UCSD-AML1 (cell line): ENCODE results near the gene KIF5C.

Source experiments
- DNase-seq: peaks from one replicate; lab custom pipeline; 2025; ENCODE audit not compliant: unreplicated experiment; lab: John Stamatoyannopoulos, UW

Gene KIF5C

DNA sequence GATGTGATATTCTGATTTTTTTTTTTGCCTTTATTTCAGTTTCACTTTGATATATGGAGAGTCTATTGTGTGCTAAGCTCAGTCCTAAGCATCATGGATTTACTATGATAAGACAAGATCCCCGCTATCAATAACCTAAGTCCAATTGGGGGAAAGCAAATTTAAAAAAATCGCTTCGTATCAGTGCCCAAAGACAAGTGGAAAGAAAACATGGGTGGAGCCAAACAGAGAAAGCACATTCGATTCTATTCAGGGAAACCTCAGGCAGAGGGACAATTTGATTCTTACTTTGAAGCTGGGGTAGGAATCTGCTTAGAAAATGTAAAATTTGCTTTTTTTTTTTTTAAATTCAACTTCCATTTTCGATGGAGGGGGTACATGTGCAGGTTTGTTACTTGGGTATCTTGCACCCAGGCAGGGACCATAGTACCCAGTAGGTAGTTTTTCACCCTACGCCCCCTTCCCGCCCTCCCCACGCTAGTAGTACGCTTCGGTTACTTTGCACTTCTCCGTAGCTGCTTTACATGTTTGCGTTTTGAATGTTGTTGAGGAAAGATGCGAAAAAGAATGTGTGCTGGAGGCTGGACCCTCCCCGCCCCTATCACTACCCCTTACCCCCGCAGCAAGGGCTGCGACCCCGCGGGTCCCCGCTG is 12.4 kb downstream of the KIF5C start:
- no peak for DNase-seq

- DNase-seq: no peak
These were observed 13.0 kb downstream of the KIF5C start for GRCh38 chr2:148888003-148888501.

DNA sequence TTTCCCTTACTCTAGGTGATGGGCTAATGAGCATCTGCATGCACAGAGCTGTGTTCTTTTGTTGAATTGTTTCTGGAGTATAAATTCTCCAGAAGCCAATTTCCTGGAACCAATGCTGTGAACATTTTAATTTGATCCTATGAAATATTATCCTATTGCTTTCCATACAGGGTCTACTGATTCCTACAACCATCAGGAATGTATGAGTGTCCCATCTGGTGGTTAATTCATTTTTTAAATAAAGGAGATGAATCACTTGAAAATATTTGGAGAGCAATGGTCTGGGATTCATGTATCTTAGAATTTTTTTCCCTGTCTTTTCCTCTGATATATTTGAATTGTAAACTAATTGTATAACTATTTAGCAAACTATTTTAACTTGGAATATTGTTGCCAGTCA is 14.0 kb downstream of the KIF5C start:
- no peak for DNase-seq

GRCh38 chr2:148893906-148894305 is 18.9 kb downstream of the KIF5C start:
- no peak for DNase-seq

GRCh38 chr2:148896136-148896535 is 21.1 kb downstream of the KIF5C start:
- DNase-seq: no peak

GRCh38 chr2:148899638-148900318 is 24.8 kb downstream of the KIF5C start:
- DNase-seq: no peak

DNA sequence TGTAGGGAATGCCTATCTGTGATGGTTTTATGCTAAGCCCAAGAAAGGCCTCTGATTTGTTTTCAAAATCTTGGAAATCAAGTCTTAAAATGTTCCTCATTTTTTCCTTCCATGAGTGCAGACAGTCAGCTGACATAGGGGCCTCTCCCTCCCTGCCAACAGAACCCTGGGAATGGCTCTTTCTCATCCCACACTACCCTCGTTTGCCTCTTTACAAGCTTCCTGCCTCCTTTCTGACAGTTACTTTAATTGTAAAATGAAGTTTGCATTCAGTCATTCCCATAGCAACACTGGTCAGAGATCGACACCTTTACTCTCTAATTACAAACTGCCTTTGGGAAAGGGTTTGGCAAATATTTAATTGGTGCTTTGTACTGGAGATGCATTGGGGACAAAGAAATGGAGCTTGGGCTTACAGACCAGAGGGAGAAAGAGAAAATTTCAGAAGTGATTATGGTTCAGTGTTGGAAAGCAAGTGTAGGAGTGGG is 25.4 kb downstream of the KIF5C start:
- no peak for DNase-seq

- DNase-seq: no peak
These were observed 26.1 kb downstream of the KIF5C start for GRCh38 chr2:148901142-148901541.

- DNase-seq: no peak
These were observed 27.8 kb downstream of the KIF5C start for GRCh38 chr2:148902798-148903197.

DNA sequence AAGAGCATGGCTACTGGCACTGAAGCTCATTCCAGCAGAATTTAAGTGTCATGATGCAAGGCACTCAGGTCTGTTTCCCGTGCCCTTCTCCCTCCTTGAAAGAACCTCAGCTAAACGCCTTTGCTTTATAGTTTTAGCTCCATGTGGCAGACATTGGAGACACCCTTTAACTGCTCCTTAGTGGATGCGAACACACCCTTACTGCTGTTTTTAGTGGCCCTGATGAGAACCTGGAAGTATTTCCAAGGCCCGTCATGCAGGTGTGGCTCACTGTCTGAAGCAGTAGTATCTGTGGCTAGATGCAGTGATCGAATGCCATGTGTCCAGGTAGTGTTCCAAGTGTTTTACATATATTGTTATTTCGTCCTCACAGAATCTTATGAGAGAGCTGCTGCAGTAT is 28.3 kb downstream of the KIF5C start:
- DNase-seq: no peak

- no peak for DNase-seq
These were observed 29.0 kb downstream of the KIF5C start for GRCh38 chr2:148903979-148904378.

DNA sequence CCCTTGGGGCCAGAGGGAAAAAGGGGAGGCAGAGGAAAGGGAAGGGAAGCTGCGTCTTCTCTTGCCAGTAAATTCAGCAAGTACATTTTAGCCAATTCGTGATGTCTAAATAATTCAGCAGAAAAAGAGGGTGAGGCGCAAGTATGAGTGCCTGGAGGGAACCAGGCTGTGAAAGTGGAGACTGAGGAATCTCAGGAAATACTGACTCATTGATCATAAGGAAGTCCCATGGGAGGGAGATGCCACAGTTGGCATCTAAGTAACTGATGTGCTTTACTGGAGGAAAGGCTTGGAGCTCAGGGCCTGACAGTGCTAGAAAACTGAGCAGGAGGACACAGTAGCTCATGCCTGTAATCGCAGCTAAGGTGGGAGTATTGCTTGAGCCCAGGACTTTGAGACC is 31.1 kb downstream of the KIF5C start:
- no peak for DNase-seq

DNA sequence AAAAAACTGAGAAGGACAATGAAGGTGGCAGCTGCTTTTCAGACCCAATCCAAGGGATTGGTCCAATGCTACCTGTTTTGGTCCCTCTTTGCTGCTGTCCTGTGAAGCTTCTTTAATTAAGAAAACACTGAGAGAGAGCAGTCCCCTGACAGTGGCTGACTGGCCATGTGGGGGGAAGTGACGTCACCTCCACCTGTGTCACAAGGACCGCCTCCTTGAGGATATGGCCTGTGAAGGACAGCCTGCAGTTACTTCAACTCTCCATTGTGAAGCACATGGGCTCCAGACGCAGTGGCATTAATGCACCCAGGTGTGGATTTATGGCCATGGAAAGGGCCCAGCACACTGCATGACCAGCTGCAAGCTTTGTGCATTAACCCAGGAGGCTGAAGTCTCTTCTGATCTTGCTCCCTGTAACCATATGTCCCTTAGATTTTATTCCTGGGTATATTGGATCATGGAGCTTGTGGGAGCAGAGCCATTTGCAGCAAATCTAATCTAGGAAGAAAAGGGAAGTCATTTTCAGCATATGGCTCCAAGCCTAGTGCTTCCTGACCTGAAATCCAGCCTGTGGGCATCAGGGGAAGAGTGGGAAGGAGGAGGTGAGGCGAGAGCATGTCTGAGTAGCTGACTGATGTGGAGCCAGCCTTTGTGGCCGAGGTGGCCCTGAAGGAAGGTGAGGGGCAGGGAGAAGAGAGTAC is 32.2 kb downstream of the KIF5C start:
- no peak for DNase-seq

DNA sequence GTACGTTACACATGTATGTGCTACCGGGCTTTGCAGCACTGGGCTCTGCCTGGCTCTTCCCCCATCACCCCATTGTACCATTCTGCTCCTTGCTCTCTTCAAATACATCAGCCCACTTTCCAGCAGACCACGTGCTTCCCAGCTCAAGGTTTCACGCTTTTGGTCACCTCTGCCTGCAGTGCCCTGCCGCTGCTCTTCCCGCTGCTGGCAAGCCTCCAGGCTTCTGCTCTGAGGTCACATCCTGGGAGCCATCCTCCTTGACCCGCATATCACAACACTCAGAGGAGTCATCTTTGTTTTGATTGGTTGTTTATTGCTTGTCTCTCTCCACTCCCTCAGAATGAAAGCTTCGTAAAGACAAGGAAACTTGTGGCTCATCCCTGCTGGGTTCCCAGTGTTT is 34.1 kb downstream of the KIF5C start:
- DNase-seq: no peak

- DNase-seq: no peak
These were observed 38.0 kb downstream of the KIF5C start for GRCh38 chr2:148913061-148913460.

DNA sequence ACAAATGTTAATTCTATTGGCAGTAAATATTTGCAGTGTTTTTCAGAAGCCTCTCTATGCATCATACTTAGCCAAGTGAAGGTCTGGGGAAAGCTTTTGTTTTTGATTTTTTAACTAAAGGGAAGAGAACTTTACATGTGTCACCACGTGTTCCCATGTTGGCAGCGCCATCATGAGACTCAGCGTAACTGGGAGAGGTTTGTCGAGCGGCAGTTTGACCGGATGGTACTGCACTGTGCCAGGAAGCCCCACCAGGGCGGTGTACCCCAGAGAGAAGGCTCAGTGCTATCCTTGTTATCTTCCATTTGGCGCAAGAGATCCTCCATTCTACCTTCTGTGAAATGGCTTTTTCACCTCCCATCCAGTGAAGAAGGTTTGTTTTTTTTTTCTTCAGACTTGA is 38.5 kb downstream of the KIF5C start:
- DNase-seq: no peak

GRCh38 chr2:148914463-148914862 is 39.4 kb downstream of the KIF5C start:
- DNase-seq: no peak

DNA sequence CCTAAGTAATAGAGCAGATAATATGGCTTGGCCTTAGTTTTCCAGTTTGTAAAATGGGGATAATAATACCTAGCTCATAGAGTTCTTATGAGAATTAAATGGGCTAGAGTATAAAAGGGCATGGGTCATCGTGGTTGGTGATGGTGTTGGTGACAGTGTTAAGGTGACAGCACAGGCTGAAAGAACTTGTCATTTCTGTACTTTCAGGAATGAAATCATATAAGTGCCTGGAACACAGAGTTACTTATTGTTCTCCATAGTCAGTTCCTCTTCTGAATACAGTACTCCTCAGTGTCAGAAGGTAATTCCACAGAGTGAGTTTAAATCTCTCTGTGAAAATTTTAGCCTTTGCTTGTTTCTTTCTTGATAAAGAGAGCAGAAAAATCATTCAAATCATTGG is 42.4 kb downstream of the KIF5C start:
- no peak for DNase-seq

DNA sequence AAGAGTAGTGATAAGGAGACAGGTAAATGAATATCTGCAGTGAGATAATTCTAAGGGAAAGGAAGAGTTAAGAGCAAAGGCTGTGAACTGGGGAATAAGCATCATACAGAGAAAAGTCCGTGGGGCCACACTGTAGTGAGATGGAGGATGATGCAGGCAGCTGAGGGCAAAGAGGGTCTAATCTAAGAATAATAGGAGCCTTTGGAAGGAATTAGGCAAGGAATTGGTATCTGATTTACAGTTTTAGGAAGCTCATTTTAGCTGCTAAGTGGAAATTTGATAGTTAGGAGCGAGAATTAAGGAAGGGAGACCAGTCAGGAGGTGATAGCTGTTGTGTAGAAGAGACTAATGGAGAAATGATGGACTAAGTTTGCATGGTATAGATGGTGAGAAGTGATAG is 43.5 kb downstream of the KIF5C start:
- DNase-seq: no peak

- DNase-seq: no peak
These were observed 45.5 kb downstream of the KIF5C start for GRCh38 chr2:148920559-148920958.

DNA sequence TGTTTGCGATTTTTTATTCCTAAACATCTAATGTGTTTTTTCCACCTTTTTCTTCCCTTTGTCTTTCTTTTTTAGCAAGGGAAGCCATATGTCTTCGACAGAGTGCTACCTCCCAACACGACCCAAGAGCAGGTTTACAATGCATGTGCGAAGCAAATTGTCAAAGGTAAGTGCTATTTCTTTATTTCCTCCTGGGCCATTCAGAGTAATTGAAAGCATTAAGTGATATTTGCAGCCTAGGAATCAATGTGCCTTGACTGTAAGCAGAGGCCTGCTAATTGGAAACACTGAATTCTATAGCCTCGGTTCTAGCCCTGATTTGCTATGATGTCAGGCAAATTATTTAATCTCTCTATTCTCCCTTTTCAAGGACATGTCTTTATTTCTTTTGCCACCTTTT is 47.0 kb downstream of the KIF5C start:
- DNase-seq: no peak
